ENCODE measurements around the gene FN1.

The FN1 gene

GRCh38 chr2:215392164-215392563 lies 43.7 kb downstream of the FN1 start:
- no peak overlapping the region for H3K4me2 ChIP-seq
- no peaks in the 10 kb centered on the region for H3K9me3 ChIP-seq (replicated peaks in 1 of 11)
- no peak for TF ChIP-seq Cebpa-rat (IDR thresholded peaks at IDR 0.05)
- H3K4me1 ChIP-seq: peaks cover 0 to 8% (median 2%) of the 10 kb centered on the region in 10 experiments; a peak in 9 of 20 replicates
- no peak overlapping the region for H3K9ac ChIP-seq
- H3K27me3 ChIP-seq: no peaks in the 10 kb centered on the region
- peaks cover 0 to 100% (median 0%) of the 10 kb centered on the region in 11 experiments; a peak in 10 of 22 replicates for H3K36me3 ChIP-seq
- no peak overlapping the region for H3K4me3 ChIP-seq
- H4K20me1 ChIP-seq: peaks cover 0 to 79% (median 0%) of the 10 kb centered on the region in 11 experiments; a peak in 6 of 22 replicates
- no peak overlapping the region for H3K27ac ChIP-seq

GRCh38 chr2:215391531-215391930 lies 44.3 kb downstream of the FN1 start:
- no peak for TF ChIP-seq Cebpa-rat (IDR thresholded peaks at IDR 0.05)
- Histone ChIP-seq H3K4me1 (peaks cover 0 to 3% (median 0%) of the 10 kb centered on the region in 10 experiments; a peak in 5 of 20 replicates), H3K9me3 (replicated peaks in 1 of 11) (no peaks in the 10 kb centered on the region), H3K4me3 (no peak overlapping the region), H3K4me2 (no peak overlapping the region), H3K27ac (no peak overlapping the region), H3K27me3 (no peaks in the 10 kb centered on the region), H3K9ac (no peak overlapping the region), H3K36me3 (peaks cover 0 to 100% (median 0%) of the 10 kb centered on the region in 11 experiments; a peak in 10 of 22 replicates), H4K20me1 (peaks cover 0 to 78% (median 0%) of the 10 kb centered on the region in 11 experiments; a peak in 6 of 22 replicates)

- Histone ChIP-seq H3K4me2 (no peak overlapping the region), H3K9ac (no peak overlapping the region), H3K27ac (no peak overlapping the region), H3K4me1 (no peaks in the 10 kb centered on the region), H3K36me3 (peaks cover 0 to 100% (median 0%) of the 10 kb centered on the region in 11 experiments; a peak in 10 of 22 replicates), H3K4me3 (no peak overlapping the region), H4K20me1 (peaks cover 0 to 83% (median 0%) of the 10 kb centered on the region in 11 experiments; a peak in 6 of 22 replicates), H3K9me3 (replicated peaks in 1 of 11) (no peaks in the 10 kb centered on the region), H3K27me3 (no peaks in the 10 kb centered on the region)
- no peak for TF ChIP-seq Cebpa-rat (IDR thresholded peaks at IDR 0.05)
These were observed 45.3 kb downstream of the FN1 start for GRCh38 chr2:215390550-215390913.

GRCh38 chr2:215388002-215388728 lies 47.7 kb downstream of the FN1 start:
- no peak overlapping the region for H3K4me2 ChIP-seq
- no peaks in the 10 kb centered on the region for H3K4me1 ChIP-seq
- H3K27ac ChIP-seq: no peak overlapping the region
- H4K20me1 ChIP-seq: peaks cover 0 to 77% (median 0%) of the 10 kb centered on the region in 11 experiments; a peak in 6 of 22 replicates
- no peak for TF ChIP-seq Cebpa-rat (IDR thresholded peaks at IDR 0.05)
- no peaks in the 10 kb centered on the region for H3K27me3 ChIP-seq
- H3K9me3 ChIP-seq (replicated peaks in 1 of 11): no peaks in the 10 kb centered on the region
- no peak overlapping the region for H3K4me3 ChIP-seq
- H3K36me3 ChIP-seq: peaks cover 0 to 100% (median 0%) of the 10 kb centered on the region in 11 experiments; a peak in 10 of 22 replicates
- H3K9ac ChIP-seq: no peak overlapping the region

GRCh38 chr2:215386566-215386965 lies 49.3 kb downstream of the FN1 start:
- no peaks in the 10 kb centered on the region for H3K4me1 ChIP-seq
- peaks cover 0 to 76% (median 0%) of the 10 kb centered on the region in 11 experiments; a peak in 6 of 22 replicates for H4K20me1 ChIP-seq
- H3K4me3 ChIP-seq: no peak overlapping the region
- peaks cover 0 to 100% (median 0%) of the 10 kb centered on the region in 11 experiments; a peak in 11 of 22 replicates for H3K36me3 ChIP-seq
- H3K27me3 ChIP-seq: no peaks in the 10 kb centered on the region
- TF ChIP-seq Cebpa-rat (IDR thresholded peaks at IDR 0.05): no peak
- H3K27ac ChIP-seq: no peak overlapping the region
- no peak overlapping the region for H3K4me2 ChIP-seq
- no peaks in the 10 kb centered on the region for H3K9me3 ChIP-seq (replicated peaks in 1 of 11)
- H3K9ac ChIP-seq: no peak overlapping the region

GRCh38 chr2:215384710-215385109 lies 51.2 kb downstream of the FN1 start:
- H4K20me1 ChIP-seq: peaks cover 0 to 79% (median 0%) of the 10 kb centered on the region in 11 experiments; a peak in 6 of 22 replicates
- no peak for TF ChIP-seq Cebpa-rat (IDR thresholded peaks at IDR 0.05)
- H3K4me2 ChIP-seq: no peak overlapping the region
- H3K4me1 ChIP-seq: no peaks in the 10 kb centered on the region
- no peak overlapping the region for H3K9ac ChIP-seq
- no peaks in the 10 kb centered on the region for H3K9me3 ChIP-seq (replicated peaks in 1 of 11)
- no peaks in the 10 kb centered on the region for H3K27me3 ChIP-seq
- peaks cover 0 to 100% (median 0%) of the 10 kb centered on the region in 11 experiments; a peak in 11 of 22 replicates for H3K36me3 ChIP-seq
- no peak overlapping the region for H3K4me3 ChIP-seq
- H3K27ac ChIP-seq: no peak overlapping the region

GRCh38 chr2:215383652-215384279 lies 52.1 kb downstream of the FN1 start:
- Histone ChIP-seq H4K20me1 (peaks cover 0 to 79% (median 0%) of the 10 kb centered on the region in 11 experiments; a peak in 6 of 22 replicates), H3K4me1 (no peaks in the 10 kb centered on the region), H3K27ac (no peak overlapping the region), H3K9me3 (replicated peaks in 1 of 11) (no peaks in the 10 kb centered on the region), H3K9ac (no peak overlapping the region), H3K4me2 (no peak overlapping the region), H3K36me3 (peaks cover 0 to 100% (median 0%) of the 10 kb centered on the region in 11 experiments; a peak in 11 of 22 replicates), H3K27me3 (no peaks in the 10 kb centered on the region), H3K4me3 (no peak overlapping the region)
- TF ChIP-seq Cebpa-rat (IDR thresholded peaks at IDR 0.05): no peak

GRCh38 chr2:215382480-215382879 lies 53.4 kb downstream of the FN1 start:
- H3K4me1 ChIP-seq: no peaks in the 10 kb centered on the region
- no peaks in the 10 kb centered on the region for H3K9me3 ChIP-seq (replicated peaks in 1 of 11)
- no peak overlapping the region for H3K4me3 ChIP-seq
- H3K27me3 ChIP-seq: no peaks in the 10 kb centered on the region
- H4K20me1 ChIP-seq: peaks cover 0 to 81% (median 0%) of the 10 kb centered on the region in 11 experiments; a peak in 6 of 22 replicates
- peaks cover 0 to 100% (median 4%) of the 10 kb centered on the region in 11 experiments; a peak in 11 of 22 replicates for H3K36me3 ChIP-seq
- no peak overlapping the region for H3K9ac ChIP-seq
- H3K27ac ChIP-seq: no peak overlapping the region
- no peak overlapping the region for H3K4me2 ChIP-seq
- TF ChIP-seq Cebpa-rat (IDR thresholded peaks at IDR 0.05): no peak

- H3K9me3 ChIP-seq (replicated peaks in 1 of 11): no peaks in the 10 kb centered on the region
- H3K4me1 ChIP-seq: no peaks in the 10 kb centered on the region
- no peak overlapping the region for H3K4me3 ChIP-seq
- no peaks in the 10 kb centered on the region for H3K27me3 ChIP-seq
- H4K20me1 ChIP-seq: peaks cover 0 to 85% (median 0%) of the 10 kb centered on the region in 11 experiments; a peak in 6 of 22 replicates
- no peak overlapping the region for H3K27ac ChIP-seq
- no peak for TF ChIP-seq Cebpa-rat (IDR thresholded peaks at IDR 0.05)
- no peak overlapping the region for H3K4me2 ChIP-seq
- peaks cover 0 to 100% (median 9%) of the 10 kb centered on the region in 11 experiments; a peak in 11 of 22 replicates for H3K36me3 ChIP-seq
- H3K9ac ChIP-seq: no peak overlapping the region
These were observed 53.9 kb downstream of the FN1 start for GRCh38 chr2:215382011-215382410.
